OCI-LY7 (cell line): ENCODE measurements around the gene PYCARD. TPM values are rescaled to one million over a fixed set of nuclear protein-coding genes. Genes with fewer than 3 reads are reported as not detected.

Experiments
- BruUV-seq: library from RNA; stranded (reverse); fragments of 400-500 nt; replicated peaks from 2 replicates; lab custom pipeline; 2021; lab: Mats Ljungman, UMichigan
- CTCF ChIA-PET: fragments of 300-600 bp; sonication (Branson Sonifier 250); formaldehyde crosslinking; loops from one replicate; lab custom pipeline; 2022; ENCODE audit warnings: antibody characterized with exemption; ENCODE audit not compliant: unreplicated experiment; lab: Charles Lee
- POLR2A ChIA-PET: fragments of 300-600 bp; sonication (Branson Sonifier 250); formaldehyde crosslinking; loops from one replicate; lab custom pipeline; 2022; ENCODE audit warnings: antibody characterized with exemption; lab: Charles Lee
- DNase-seq: peaks from one replicate; pipeline ENCODE4 v3.0.0-alpha.2; 2015; ENCODE audit warnings: low spot score
- H2AFZ ChIP-seq: fragments of 200-600 bp; sonication (generic), shearing (Covaris generic); 2 replicates; pipeline ENCODE4 v1.6.1; 2014; ENCODE audit warnings: mild to moderate bottlenecking, antibody characterized with exemption, low read length, moderate library complexity
- H3K27ac ChIP-seq: fragments of 200-600 bp; sonication (generic); 2 replicates; pipeline ENCODE4 v1.5.1; 2014; ENCODE audit warnings: mixed run types, low read depth, mild to moderate bottlenecking, moderate library complexity, low read length, inconsistent platforms; ENCODE audit not compliant: poor library complexity, severe bottlenecking
- H3K36me3 ChIP-seq: fragments of 200-600 bp; sonication (generic); 2 replicates; pipeline ENCODE4 v1.6.1; 2014; ENCODE audit warnings: mild to moderate bottlenecking, antibody characterized with exemption, low read length, moderate library complexity, mixed read lengths; ENCODE audit not compliant: insufficient read depth
- H3K4me1 ChIP-seq: fragments of 200-600 bp; sonication (generic); 2 replicates; pipeline ENCODE4 v1.5.1; 2014; ENCODE audit warnings: mild to moderate bottlenecking, low read length; ENCODE audit not compliant: insufficient read depth, poor library complexity, severe bottlenecking
- H3K4me2 ChIP-seq: fragments of 200-600 bp; sonication (generic); 2 replicates; pipeline ENCODE4 v1.6.1; 2014; ENCODE audit warnings: mild to moderate bottlenecking, low read length
- H3K4me3 ChIP-seq: fragments of 200-600 bp; sonication (generic); 2 replicates; pipeline ENCODE4 v1.5.1; 2014; ENCODE audit warnings: mild to moderate bottlenecking, low read depth, low read length; ENCODE audit not compliant: poor library complexity, severe bottlenecking
- H3K79me2 ChIP-seq: fragments of 200-600 bp; sonication (generic); 2 replicates; pipeline ENCODE4 v1.6.1; 2016; ENCODE audit warnings: low read depth, mild to moderate bottlenecking, low read length, moderate library complexity, mixed read lengths; ENCODE audit not compliant: insufficient read depth
- H3K9me2 ChIP-seq: fragments of 200-600 bp; sonication (generic); 2 replicates; pipeline ENCODE4 v1.6.1; 2016; ENCODE audit warnings: mild to moderate bottlenecking, low read length, mixed read lengths; ENCODE audit not compliant: insufficient read depth
- H3K9me3 ChIP-seq: fragments of 200-600 bp; sonication (generic); 2 replicates; pipeline ENCODE4 v1.6.1; 2014; ENCODE audit warnings: mild to moderate bottlenecking, mixed run types, low read length, mixed read lengths
- H4K20me1 ChIP-seq: fragments of 200-600 bp; sonication (generic); 2 replicates; pipeline ENCODE4 v1.6.1; 2014; ENCODE audit warnings: mild to moderate bottlenecking, antibody characterized with exemption, low read length, moderate library complexity, mixed read lengths; ENCODE audit not compliant: insufficient read depth
- CTCF ChIP-seq: fragments of 200-600 bp; sonication (generic); conservative IDR thresholded peaks from 2 replicates; pipeline ENCODE4 v1.5.1; 2014; ENCODE audit warnings: mild to moderate bottlenecking, antibody characterized with exemption, low read length, moderate library complexity, mixed read lengths
- EZH2phosphoT487 ChIP-seq: fragments of 200-600 bp; sonication (generic); IDR thresholded peaks from 2 replicates; pipeline ENCODE4 v1.6.1; 2018; ENCODE audit warnings: low read depth, borderline replicate concordance, mild to moderate bottlenecking, mixed run types, antibody characterized with exemption, low read length, moderate library complexity, mixed read lengths
- intact Hi-C: fragments of 100-400 bp; cut with micrococcal nuclease; formaldehyde crosslinking; loops from one replicate; pipeline ENCODE4 v1.10.0; 2022; ENCODE audit not compliant: unreplicated experiment
- small RNA-seq: library from RNA; depleted of rRNA; stranded (forward); fragments of <200 nt; gene quantifications from one replicate; pipeline ENCODE3, GENCODE V24; 2014
- total RNA-seq, 2 experiments: library from RNA; depleted of rRNA in 1 of 2; stranded (reverse); fragments of >200 nt in 1 of 2; shearing (Covaris generic) in 1 of 2; gene quantifications; 2 replicates each; pipeline ENCODE4 v1.2.3, GENCODE V29; 2014 to 2022

PYCARD gene
- total RNA-seq, 2 experiments from 2014 or later = 5.5 to 14.8 TPM

DNA sequence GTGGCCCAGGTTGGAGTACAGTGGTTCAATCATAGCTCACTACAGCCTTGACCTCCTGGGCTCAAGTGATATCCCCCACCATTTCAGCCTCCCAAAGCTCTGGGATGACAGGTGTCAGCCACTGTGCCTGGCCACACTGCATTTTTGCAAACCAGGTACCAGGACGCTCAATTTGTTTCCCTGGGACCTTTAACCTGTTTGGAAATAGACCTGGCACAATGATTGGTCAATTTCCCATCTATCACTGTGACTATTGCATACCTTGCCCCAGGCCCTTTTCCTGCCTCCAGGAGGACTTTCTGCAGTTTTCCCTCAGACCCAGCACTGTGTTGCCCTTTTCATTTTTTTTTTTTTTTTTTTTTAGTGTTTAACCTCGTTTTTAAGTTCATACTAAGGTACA is 33.7 kb downstream of the PYCARD start:
- no peaks in the 10 kb centered on the region for H3K9me2 ChIP-seq
- H3K27ac ChIP-seq = no peak overlapping the region
- no peak overlapping the region for H3K4me2 ChIP-seq
- no peaks in the 10 kb centered on the region for H4K20me1 ChIP-seq
- TF ChIP-seq CTCF (no peak), EZH2phosphoT487 (no peak)
- H2AFZ ChIP-seq = no peak overlapping the region
- no TSS peak for BruUV-seq
- H3K9me3 ChIP-seq = no peaks in the 10 kb centered on the region
- no peak for DNase-seq
- no peaks in the 10 kb centered on the region for H3K36me3 ChIP-seq
- CTCF ChIA-PET = no interaction called here
- H3K4me3 ChIP-seq = no peak overlapping the region
- POLR2A ChIA-PET = no interaction called here
- intact Hi-C loops = no loop called here
- H3K4me1 ChIP-seq = no peaks in the 10 kb centered on the region
- no peaks in the 10 kb centered on the region for H3K79me2 ChIP-seq

DNA sequence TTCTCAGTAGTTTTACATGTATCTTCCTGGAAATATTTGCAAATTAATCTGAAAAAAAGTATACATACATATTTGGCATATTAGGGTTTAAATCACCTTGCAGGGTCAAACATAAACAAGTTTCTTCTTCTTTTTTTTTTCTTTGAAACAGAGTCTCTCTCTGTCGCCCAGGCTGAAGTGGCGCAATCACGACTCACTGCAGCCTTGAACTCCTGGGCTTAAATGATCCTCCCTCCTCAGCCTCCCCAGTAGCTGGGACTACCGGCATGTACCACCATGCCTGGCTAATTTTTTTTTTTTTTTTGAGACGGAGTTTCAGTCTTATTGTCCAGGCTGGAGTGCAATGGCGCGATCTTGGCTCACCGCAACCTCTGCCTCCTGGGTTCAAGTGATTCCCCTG is 35.2 kb downstream of the PYCARD start:
- Histone ChIP-seq H3K4me3 (no peak overlapping the region), H3K4me2 (no peak overlapping the region), H3K79me2 (no peaks in the 10 kb centered on the region), H3K27ac (no peak overlapping the region), H3K4me1 (no peaks in the 10 kb centered on the region), H3K9me3 (no peaks in the 10 kb centered on the region), H3K9me2 (no peaks in the 10 kb centered on the region), H2AFZ (no peak overlapping the region), H4K20me1 (no peaks in the 10 kb centered on the region), H3K36me3 (no peaks in the 10 kb centered on the region)
- intact Hi-C loops = no loop called here
- POLR2A ChIA-PET = no interaction called here
- TF ChIP-seq CTCF (no peak), EZH2phosphoT487 (no peak)
- CTCF ChIA-PET = no interaction called here
- no peak for DNase-seq
- no TSS peak for BruUV-seq

DNA sequence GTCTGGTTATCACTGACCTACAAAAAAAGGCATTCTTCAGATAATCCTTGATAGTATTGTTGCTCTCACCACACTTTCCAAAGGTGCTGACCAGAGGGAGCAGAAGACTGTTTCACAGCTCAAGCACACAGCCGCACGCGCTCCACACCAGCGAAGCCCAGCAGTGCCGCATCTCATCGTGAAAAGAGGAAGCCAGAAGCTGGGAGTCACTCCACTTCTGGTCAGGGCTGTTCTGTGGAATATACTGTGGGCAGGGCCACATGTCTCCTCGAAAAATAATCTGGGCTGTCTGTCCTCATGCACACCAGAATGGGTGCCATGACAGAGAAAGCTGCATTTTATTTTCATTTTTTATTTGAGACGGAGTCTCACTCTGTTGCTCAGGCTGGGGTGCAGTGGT is 45.4 kb downstream of the PYCARD start:
- H3K4me1 ChIP-seq = no peaks in the 10 kb centered on the region
- H3K27ac ChIP-seq = no peak overlapping the region
- H3K79me2 ChIP-seq = no peaks in the 10 kb centered on the region
- no peaks in the 10 kb centered on the region for H3K9me2 ChIP-seq
- intact Hi-C loops = no loop called here
- ChIA-PET POLR2A (interaction anchor here (1.0 kb wide), 1 partner anchor 20 kb away, joined by 6 read pairs; no protein-coding TSS in a partner anchor), CTCF (no interaction called here)
- no peak for TF ChIP-seq EZH2phosphoT487
- TF ChIP-seq CTCF = no peak
- no peak overlapping the region for H2AFZ ChIP-seq
- H3K4me3 ChIP-seq = no peak overlapping the region
- no peaks in the 10 kb centered on the region for H3K36me3 ChIP-seq
- no peaks in the 10 kb centered on the region for H3K9me3 ChIP-seq
- no peak overlapping the region for H3K4me2 ChIP-seq
- no TSS peak for BruUV-seq
- H4K20me1 ChIP-seq = no peaks in the 10 kb centered on the region
- no peak for DNase-seq

Small RNAs within 50 kb of the gene (small RNA-seq; reads per million reads assigned to genes)
- not detected for gene AC009088.4
- gene NDUFA3P6 = not detected

Other genes starting within 250 kb of the PYCARD start
- gene SETD1A, start 245.0 kb downstream of the PYCARD start, total RNA-seq (2014; rRNA removed; shearing (Covaris generic)) = 8.6 and 9.0 TPM in 2 replicates
- 35.7 and 36.0 TPM in 2 replicates for gene SETD1A, start 245.0 kb downstream of the PYCARD start, total RNA-seq (2022)
- 1.9 and 3.3 TPM in 2 replicates for gene HSD3B7, start 217.6 kb downstream of the PYCARD start, total RNA-seq (2014; rRNA removed; shearing (Covaris generic))
- 2.4 and 2.6 TPM in 2 replicates for gene HSD3B7, start 217.6 kb downstream of the PYCARD start, total RNA-seq (2022)
- gene STX1B, start 192.1 kb downstream of the PYCARD start, total RNA-seq (2014; rRNA removed; shearing (Covaris generic)) = 0.47 TPM in 1 of 2 replicates, not detected in the other
- 2.1 and 2.4 TPM in 2 replicates for gene STX1B, start 192.1 kb downstream of the PYCARD start, total RNA-seq (2022)
- gene STX4, start 169.2 kb downstream of the PYCARD start, total RNA-seq (2014; rRNA removed; shearing (Covaris generic)) = 14.6 and 16.6 TPM in 2 replicates
- 40.5 and 41.6 TPM in 2 replicates for gene STX4, start 169.2 kb downstream of the PYCARD start, total RNA-seq (2022)
- gene ZNF668, start 128.5 kb downstream of the PYCARD start, total RNA-seq (2014; rRNA removed; shearing (Covaris generic)) = 7.8 and 18.7 TPM in 2 replicates
- 17.1 and 21.7 TPM in 2 replicates for gene ZNF668, start 128.5 kb downstream of the PYCARD start, total RNA-seq (2022)
- gene ZNF646, start 128.3 kb downstream of the PYCARD start, total RNA-seq (2014; rRNA removed; shearing (Covaris generic)) = 25.4 and 30.1 TPM in 2 replicates
- gene ZNF646, start 128.3 kb downstream of the PYCARD start, total RNA-seq (2022) = 33.8 and 34.0 TPM in 2 replicates
- 3.7 and 4.4 TPM in 2 replicates for gene PRSS53, start 113.8 kb downstream of the PYCARD start, total RNA-seq (2014; rRNA removed; shearing (Covaris generic))
- gene PRSS53, start 113.8 kb downstream of the PYCARD start, total RNA-seq (2022) = 5.7 and 6.1 TPM in 2 replicates
- gene VKORC1, start 108.0 kb downstream of the PYCARD start, total RNA-seq (2014; rRNA removed; shearing (Covaris generic)) = 68.8 and 69.3 TPM in 2 replicates
- gene VKORC1, start 108.0 kb downstream of the PYCARD start, total RNA-seq (2022) = 60.1 and 70.2 TPM in 2 replicates
- 25.0 and 40.4 TPM in 2 replicates for gene BCKDK, start 94.4 kb downstream of the PYCARD start, total RNA-seq (2014; rRNA removed; shearing (Covaris generic))
- 36.5 and 39.0 TPM in 2 replicates for gene BCKDK, start 94.4 kb downstream of the PYCARD start, total RNA-seq (2022)
- gene KAT8, start 85.1 kb downstream of the PYCARD start, total RNA-seq (2014; rRNA removed; shearing (Covaris generic)) = 86.9 and 89.1 TPM in 2 replicates
- gene KAT8, start 85.1 kb downstream of the PYCARD start, total RNA-seq (2022) = 95.3 and 102 TPM in 2 replicates
- gene PRSS8, start 67.0 kb downstream of the PYCARD start, total RNA-seq (2014; rRNA removed; shearing (Covaris generic)) = not detected in 2 replicates
- gene PRSS8, start 67.0 kb downstream of the PYCARD start, total RNA-seq (2022) = not detected in 2 replicates
- 0.36 TPM in 1 of 2 replicates, not detected in the other for gene PRSS36, start 52.7 kb downstream of the PYCARD start, total RNA-seq (2014; rRNA removed; shearing (Covaris generic))
- gene PRSS36, start 52.7 kb downstream of the PYCARD start, total RNA-seq (2022) = 1.0 TPM in 1 of 2 replicates, not detected in the other
- 90.0 and 104 TPM in 2 replicates for gene FUS, start 22.6 kb downstream of the PYCARD start, total RNA-seq (2014; rRNA removed; shearing (Covaris generic))
- 880 and 953 TPM in 2 replicates for gene FUS, start 22.6 kb downstream of the PYCARD start, total RNA-seq (2022)
- gene TRIM72, start 11.4 kb upstream of the PYCARD start, total RNA-seq (2014; rRNA removed; shearing (Covaris generic)) = 0.13 and 0.21 TPM in 2 replicates
- 0.46 and 1.1 TPM in 2 replicates for gene TRIM72, start 11.4 kb upstream of the PYCARD start, total RNA-seq (2022)
- not detected in 2 replicates for gene PYDC1, start 14.4 kb upstream of the PYCARD start, total RNA-seq (2014; rRNA removed; shearing (Covaris generic))
- gene PYDC1, start 14.4 kb upstream of the PYCARD start, total RNA-seq (2022) = not detected in 2 replicates
- not detected in 2 replicates for gene ITGAM, start 57.2 kb upstream of the PYCARD start, total RNA-seq (2014; rRNA removed; shearing (Covaris generic))
- 0.09 and 0.23 TPM in 2 replicates for gene ITGAM, start 57.2 kb upstream of the PYCARD start, total RNA-seq (2022)
- not detected in 2 replicates for gene ITGAX, start 152.4 kb upstream of the PYCARD start, total RNA-seq (2014; rRNA removed; shearing (Covaris generic))
- gene ITGAX, start 152.4 kb upstream of the PYCARD start, total RNA-seq (2022) = not detected in 2 replicates
- not detected in 2 replicates for gene ITGAD, start 190.6 kb upstream of the PYCARD start, total RNA-seq (2014; rRNA removed; shearing (Covaris generic))
- gene ITGAD, start 190.6 kb upstream of the PYCARD start, total RNA-seq (2022) = not detected in 2 replicates
- not detected in 2 replicates for gene COX6A2, start 225.6 kb upstream of the PYCARD start, total RNA-seq (2014; rRNA removed; shearing (Covaris generic))
- not detected in 2 replicates for gene COX6A2, start 225.6 kb upstream of the PYCARD start, total RNA-seq (2022)
- gene ZNF843, start 240.0 kb upstream of the PYCARD start, total RNA-seq (2014; rRNA removed; shearing (Covaris generic)) = 0.03 and 0.19 TPM in 2 replicates
- gene ZNF843, start 240.0 kb upstream of the PYCARD start, total RNA-seq (2022) = 0.17 and 0.52 TPM in 2 replicates